Hepatocyte (in vitro differentiated cells): ENCODE results near the gene APOL4. TPM values are rescaled to one million over a fixed set of nuclear protein-coding genes. Genes with fewer than 3 reads are reported as not detected.

Source experiments
- DNase-seq: peaks from one replicate; pipeline ENCODE4 v3.0.0-alpha.2; 2016; ENCODE audit warnings: low spot score
- H2AFZ ChIP-seq: fragments of 200-600 bp; sonication (generic); 2 replicates; pipeline ENCODE4 v1.6.0; 2016; ENCODE audit warnings: antibody characterized with exemption, mild to moderate bottlenecking
- H3K27ac ChIP-seq: fragments of 200-600 bp; sonication (generic); 2 replicates; pipeline ENCODE4 v1.5.1; 2016; ENCODE audit warnings: mild to moderate bottlenecking
- H3K27me3 ChIP-seq: fragments of 200-600 bp; sonication (generic); 2 replicates; pipeline ENCODE4 v1.6.1; 2016
- H3K36me3 ChIP-seq: fragments of 200-600 bp; sonication (generic); replicated peaks from 2 replicates; pipeline ENCODE4 v1.5.1; 2016; ENCODE audit warnings: low read depth; ENCODE audit not compliant: insufficient read depth
- H3K4me1 ChIP-seq: fragments of 200-600 bp; sonication (generic); 2 replicates; pipeline ENCODE4 v1.5.1; 2016; ENCODE audit warnings: mild to moderate bottlenecking, moderate library complexity; ENCODE audit not compliant: insufficient read depth
- H3K4me2 ChIP-seq: fragments of 200-600 bp; sonication (generic); 2 replicates; pipeline ENCODE4 v1.6.0; 2016
- H3K4me3 ChIP-seq: fragments of 200-600 bp; sonication (generic); 2 replicates; pipeline ENCODE4 v1.5.1; 2016; ENCODE audit warnings: mild to moderate bottlenecking
- H3K79me2 ChIP-seq: fragments of 200-600 bp; sonication (generic); 2 replicates; pipeline ENCODE4 v1.6.0; 2017; ENCODE audit warnings: mild to moderate bottlenecking
- H3K9me2 ChIP-seq: fragments of 200-600 bp; sonication (generic); replicated peaks from 2 replicates; pipeline ENCODE4 v1.6.0; 2017; ENCODE audit warnings: mild to moderate bottlenecking; ENCODE audit not compliant: insufficient read depth
- H3K9me3 ChIP-seq: fragments of 200-600 bp; sonication (generic); 2 replicates; pipeline ENCODE4 v1.5.1; 2016; ENCODE audit warnings: low read depth, mild to moderate bottlenecking
- H4K20me1 ChIP-seq: fragments of 200-600 bp; sonication (generic); 2 replicates; pipeline ENCODE4 v1.6.0; 2016; ENCODE audit warnings: mild to moderate bottlenecking; ENCODE audit not compliant: insufficient read depth, poor library complexity, severe bottlenecking
- CTCF ChIP-seq: fragments of 200-600 bp; sonication (generic); IDR thresholded peaks from 2 replicates; pipeline ENCODE4 v1.5.1; 2016; ENCODE audit warnings: antibody characterized with exemption, mild to moderate bottlenecking; ENCODE audit not compliant: poor library complexity
- EZH2 ChIP-seq: fragments of 200-600 bp; sonication (generic); IDR thresholded peaks from 2 replicates; pipeline ENCODE4 v1.6.1; 2016; ENCODE audit warnings: antibody characterized with exemption, mild to moderate bottlenecking, borderline replicate concordance
- EZH2phosphoT487 ChIP-seq: fragments of 200-600 bp; sonication (generic); IDR thresholded peaks from one replicate; pipeline ENCODE4 v1.6.1; 2018; ENCODE audit warnings: antibody characterized with exemption, mild to moderate bottlenecking, low read depth, moderate library complexity; ENCODE audit not compliant: unreplicated experiment, severe bottlenecking
- WGBS: methylation state at CpG from one replicate; pipeline ENCODE4 v1.1.6; 2016; ENCODE audit warnings: low lambda C conversion rate; ENCODE audit errors: missing lambda C conversion rate; 5-methylcytosine and 5-hydroxymethylcytosine counted together
- polyA plus RNA-seq: library from polyadenylated mRNA; unstranded; fragments of >200 nt; fragmentation: Nextera tagmentation; extraction: Ambion mirVana; gene quantifications from 2 replicates; pipeline ENCODE4 v1.2.1, GENCODE V29; 2016
- total RNA-seq: library from RNA; depleted of rRNA; stranded (reverse); fragments of >200 nt; gene quantifications from 2 replicates; pipeline ENCODE4 v1.2.3, GENCODE V29; 2014

Gene APOL4
- total and polyA plus RNA-seq, 2 experiments from 2014 or later: 0.97 to 2.8 TPM

GRCh38 chr22:36152088-36152487 is 49.5 kb downstream of the APOL4 start:
- H3K4me3 ChIP-seq: no peak overlapping the region
- H2AFZ ChIP-seq: no peak overlapping the region
- WGBS: 81% methylated on average over 3 of the region's 3 CpGs
- H3K4me2 ChIP-seq: no peak overlapping the region
- peaks cover 22% of the 10 kb centered on the region for H3K4me1 ChIP-seq
- no peaks in the 10 kb centered on the region for H3K9me2 ChIP-seq
- H3K9me3 ChIP-seq: no peaks in the 10 kb centered on the region
- TF ChIP-seq EZH2: no peak
- TF ChIP-seq CTCF: no peak
- H3K27ac ChIP-seq: no peak overlapping the region
- H3K79me2 ChIP-seq: no peaks in the 10 kb centered on the region
- no peaks in the 10 kb centered on the region for H3K36me3 ChIP-seq
- no peaks in the 10 kb centered on the region for H3K27me3 ChIP-seq
- no peaks in the 10 kb centered on the region for H4K20me1 ChIP-seq
- no peak for DNase-seq

- Histone ChIP-seq H3K27ac (no peak overlapping the region), H3K4me2 (no peak overlapping the region), H3K79me2 (no peaks in the 10 kb centered on the region), H3K36me3 (no peaks in the 10 kb centered on the region), H3K27me3 (no peaks in the 10 kb centered on the region), H3K9me3 (no peaks in the 10 kb centered on the region), H4K20me1 (no peaks in the 10 kb centered on the region), H3K4me1 (peaks cover 16% of the 10 kb centered on the region), H2AFZ (no peak overlapping the region), H3K4me3 (no peak overlapping the region), H3K9me2 (no peaks in the 10 kb centered on the region)
- 92% methylated on average over 3 of the region's 3 CpGs for WGBS
- DNase-seq: no peak
- TF ChIP-seq EZH2phosphoT487 (no peak), CTCF (no peak), EZH2 (no peak)
Measured at GRCh38 chr22:36151006-36151595, 50.5 kb downstream of the APOL4 start.

GRCh38 chr22:36149441-36149840 is 52.2 kb downstream of the APOL4 start:
- Histone ChIP-seq H3K4me1 (peaks cover 4% of the 10 kb centered on the region), H3K9me2 (no peaks in the 10 kb centered on the region), H3K4me3 (no peak overlapping the region), H3K79me2 (no peaks in the 10 kb centered on the region), H4K20me1 (no peaks in the 10 kb centered on the region), H3K27ac (no peak overlapping the region), H3K27me3 (no peaks in the 10 kb centered on the region), H2AFZ (no peak overlapping the region), H3K4me2 (no peak overlapping the region), H3K36me3 (no peaks in the 10 kb centered on the region), H3K9me3 (no peaks in the 10 kb centered on the region)
- no peak for DNase-seq
- 76% methylated on average over 4 of the region's 4 CpGs for WGBS
- no peak for TF ChIP-seq EZH2phosphoT487
- no peak for TF ChIP-seq EZH2

DNA sequence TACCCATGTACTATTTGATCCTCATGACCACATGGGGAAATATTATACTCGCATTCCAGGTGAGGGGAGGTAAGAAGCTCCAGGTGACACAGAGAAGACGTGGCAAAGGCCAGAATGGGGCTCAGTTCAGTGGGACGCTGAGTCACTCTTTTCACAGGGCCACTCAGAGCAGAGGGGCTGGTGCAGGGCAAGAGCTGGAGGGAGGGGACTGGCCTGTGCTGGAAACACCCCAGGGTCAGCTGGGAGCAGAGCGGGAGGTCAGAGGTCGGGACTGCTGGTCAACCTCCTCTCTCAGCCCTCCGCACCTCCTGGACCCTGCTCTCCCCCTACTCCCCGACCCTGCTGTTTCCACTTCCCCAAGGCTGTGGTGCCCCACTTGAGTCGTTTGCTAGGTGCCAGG is 53.2 kb downstream of the APOL4 start:
- peaks cover under 1% of the 10 kb centered on the region for H3K4me1 ChIP-seq
- DNase-seq: no peak
- WGBS: 86% methylated on average over 8 of the region's 8 CpGs

More for the DNA sequence above, 53.2 kb downstream of the APOL4 start:
- Histone ChIP-seq H3K9me3 (no peaks in the 10 kb centered on the region), H3K79me2 (no peaks in the 10 kb centered on the region), H3K27ac (no peak overlapping the region), H3K9me2 (no peaks in the 10 kb centered on the region), H4K20me1 (no peaks in the 10 kb centered on the region), H3K4me3 (no peak overlapping the region), H3K4me2 (no peak overlapping the region), H3K27me3 (no peaks in the 10 kb centered on the region), H3K36me3 (no peaks in the 10 kb centered on the region), H2AFZ (no peak overlapping the region)
- TF ChIP-seq EZH2phosphoT487 (no peak), CTCF (no peak), EZH2 (no peak)
